ENCODE results near the gene WDR33. TPM values are rescaled to one million over a fixed set of nuclear protein-coding genes. Genes with fewer than 3 reads are reported as not detected.
A peak's percentile ranks its signal among the peaks of the same experiment; 100 is the strongest.
"Not testable (repeated sequence)": the region's sequence is repeated elsewhere in the genome, so short reads cannot be mapped to it uniquely, and the experiment has no call there.

The WDR33 gene
- total RNA-seq, 2 donors from 2014 or later, result 69.2 to 71.7 TPM

DNA sequence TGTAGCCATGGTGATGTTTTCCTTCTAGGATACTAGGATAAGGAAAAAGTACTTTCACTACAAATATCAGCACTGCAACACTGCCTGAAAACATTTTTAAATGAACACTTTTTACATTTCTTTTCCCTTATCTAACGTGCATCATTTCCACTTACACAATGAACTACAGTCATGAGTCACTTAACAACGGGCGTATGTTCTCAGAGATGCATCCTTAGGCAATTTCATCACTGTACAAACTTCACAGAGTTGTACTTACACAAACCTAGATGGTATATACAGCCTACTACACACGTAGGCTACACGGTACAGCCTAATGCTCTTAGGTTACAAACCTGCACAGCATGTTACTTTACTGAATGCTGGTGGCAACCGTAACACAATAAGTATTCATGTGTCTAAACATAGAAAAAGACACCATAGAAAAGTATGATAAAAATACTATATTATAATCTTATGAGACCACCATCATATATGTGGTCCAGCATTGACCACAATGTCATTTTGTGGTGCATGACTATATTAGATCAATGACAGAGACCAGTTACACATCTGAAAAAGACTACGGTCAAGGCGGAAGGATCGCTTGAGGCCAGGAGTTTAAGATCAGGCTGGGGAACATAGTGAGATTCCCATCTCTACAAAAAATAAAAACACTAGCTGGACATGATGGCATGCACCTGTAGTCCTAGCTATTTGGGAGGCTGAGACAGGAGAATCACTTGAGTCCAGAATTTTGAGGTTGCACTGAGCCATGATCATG is 39.8 kb downstream of the WDR33 start:
- H3K4me1 Mint-ChIP-seq (ENCODE audit: low read depth), result peaks cover 12% of the 10 kb centered on the region
- H3K36me3 Mint-ChIP-seq (ENCODE audit: insufficient read depth in 2 of 2), result peaks cover 0 to 12% of the 10 kb centered on the region in 2 donors
- no peak for DNase-seq
- H3K27me3 Mint-ChIP-seq (ENCODE audit: low read depth), result no peaks in the 10 kb centered on the region
- no peaks in the 10 kb centered on the region for H3K9me3 Mint-ChIP-seq
- no peak overlapping the region for H3K27ac Mint-ChIP-seq
- no peak overlapping the region for H3K4me3 Mint-ChIP-seq
- ATAC-seq (replicated peaks in 1 of 2), result peak; percentile 49 to 64

- not testable (repeated sequence) for H3K27me3 Mint-ChIP-seq (ENCODE audit: low read depth); H3K4me3 Mint-ChIP-seq; H3K27ac Mint-ChIP-seq; H3K4me1 Mint-ChIP-seq (ENCODE audit: low read depth); H3K9me3 Mint-ChIP-seq; ATAC-seq (replicated peaks in 1 of 2); DNase-seq
- H3K36me3 Mint-ChIP-seq (ENCODE audit: insufficient read depth in 2 of 2), result peaks cover 0 to 12% of the 10 kb centered on the region in 2 donors
Measured at GRCh38 chr2:127770534-127770933, 40.4 kb downstream of the WDR33 start.

DNA sequence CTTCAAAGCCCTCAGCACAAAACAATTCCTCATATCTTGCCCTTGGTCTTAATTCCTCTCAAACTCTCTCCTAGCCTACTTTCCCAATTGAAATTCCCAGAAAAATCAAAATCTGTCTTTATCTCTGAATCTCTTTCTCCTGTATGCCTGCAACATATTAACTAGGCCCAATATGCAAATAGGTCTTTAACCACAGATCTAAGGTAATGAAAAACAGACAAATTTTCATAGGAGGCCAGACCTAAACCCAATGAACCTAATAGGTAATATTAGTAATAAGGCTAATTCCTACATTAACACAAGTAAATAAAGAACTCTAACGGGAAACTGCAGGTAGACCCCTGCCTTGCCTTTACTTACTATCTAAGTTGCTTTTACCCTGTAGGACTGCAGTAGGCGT is 41.4 kb downstream of the WDR33 start:
- no peak overlapping the region for H3K27ac Mint-ChIP-seq

DNA sequence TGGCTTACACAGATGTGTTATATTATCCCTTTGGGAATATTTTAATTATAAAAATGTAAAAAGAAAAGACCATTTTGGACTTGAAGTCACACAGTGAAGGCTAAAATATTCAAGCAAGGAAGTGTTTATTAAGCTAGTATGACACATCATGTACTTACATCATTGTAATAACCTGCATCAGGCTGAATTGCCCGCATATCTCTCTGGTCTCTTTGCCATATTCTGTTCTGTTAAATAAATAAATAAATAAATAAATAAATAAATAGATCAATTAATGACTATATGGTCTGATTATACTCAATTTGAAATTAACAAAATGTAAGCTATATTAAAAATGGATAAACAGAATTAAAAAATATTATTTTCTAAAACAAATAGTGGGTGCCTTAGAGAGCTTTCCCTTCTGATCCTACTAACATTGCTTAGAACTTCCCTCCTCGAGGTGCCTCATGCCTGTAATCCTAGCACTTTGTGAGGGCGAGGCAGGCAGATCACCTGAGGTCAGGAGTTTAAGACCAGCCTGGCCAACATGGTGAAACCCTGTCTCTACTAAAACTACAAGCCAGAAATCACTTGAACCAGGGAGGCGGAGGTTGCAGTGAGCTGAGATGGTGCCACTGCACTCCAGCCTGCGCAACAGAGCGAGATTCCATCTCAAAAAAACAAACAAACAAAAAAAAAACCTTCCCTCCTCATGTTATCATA is 42.0 kb downstream of the WDR33 start:
- Mint-ChIP-seq H3K36me3 (ENCODE audit: insufficient read depth in 2 of 2) (peaks cover 0 to 17% of the 10 kb centered on the region in 2 donors), H3K27ac (no peak overlapping the region), H3K9me3 (no peaks in the 10 kb centered on the region), H3K4me3 (no peak overlapping the region), H3K27me3 (ENCODE audit: low read depth) (no peaks in the 10 kb centered on the region), H3K4me1 (ENCODE audit: low read depth) (peaks cover 9% of the 10 kb centered on the region)
- ATAC-seq (replicated peaks in 1 of 2) (no peak), DNase-seq (no peak)

More for the DNA sequence above, 41.4 kb downstream of the WDR33 start:
- no peak overlapping the region for H3K4me3 Mint-ChIP-seq
- ATAC-seq (replicated peaks in 1 of 2), result no peak
- H3K4me1 Mint-ChIP-seq (ENCODE audit: low read depth), result peaks cover 4% of the 10 kb centered on the region
- H3K27me3 Mint-ChIP-seq (ENCODE audit: low read depth), result no peaks in the 10 kb centered on the region
- no peak for DNase-seq
- H3K9me3 Mint-ChIP-seq, result no peaks in the 10 kb centered on the region
- peaks cover 0 to 12% of the 10 kb centered on the region in 2 donors for H3K36me3 Mint-ChIP-seq (ENCODE audit: insufficient read depth in 2 of 2)

DNA sequence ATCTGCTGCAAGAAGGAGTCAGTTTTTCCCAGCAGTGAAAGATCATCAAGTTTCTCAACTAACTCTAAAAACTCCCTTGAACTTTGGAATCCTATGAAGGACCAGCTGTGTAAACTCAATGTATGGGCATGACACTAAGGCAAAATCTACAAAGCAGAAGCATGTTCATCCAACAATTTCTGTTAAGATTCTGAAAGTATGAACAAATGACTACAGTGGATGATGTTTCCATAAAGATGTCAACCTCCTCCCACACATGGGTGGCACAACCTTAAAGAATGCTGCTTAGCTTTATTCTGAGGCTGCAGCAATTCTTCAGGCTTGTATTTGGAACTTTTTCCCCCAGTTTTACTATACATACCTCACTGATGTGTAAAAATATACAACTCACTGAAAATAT is 47.2 kb downstream of the WDR33 start:
- Mint-ChIP-seq H3K27me3 (ENCODE audit: low read depth) (no peaks in the 10 kb centered on the region), H3K4me3 (no peak overlapping the region), H3K9me3 (no peaks in the 10 kb centered on the region), H3K27ac (peak overlapping the region; percentile 31), H3K4me1 (ENCODE audit: low read depth) (peaks cover 12% of the 10 kb centered on the region), H3K36me3 (ENCODE audit: insufficient read depth in 2 of 2) (peaks cover 5 to 29% of the 10 kb centered on the region in 2 donors)
- ATAC-seq (replicated peaks in 1 of 2), result no peak
- DNase-seq, result no peak

DNA sequence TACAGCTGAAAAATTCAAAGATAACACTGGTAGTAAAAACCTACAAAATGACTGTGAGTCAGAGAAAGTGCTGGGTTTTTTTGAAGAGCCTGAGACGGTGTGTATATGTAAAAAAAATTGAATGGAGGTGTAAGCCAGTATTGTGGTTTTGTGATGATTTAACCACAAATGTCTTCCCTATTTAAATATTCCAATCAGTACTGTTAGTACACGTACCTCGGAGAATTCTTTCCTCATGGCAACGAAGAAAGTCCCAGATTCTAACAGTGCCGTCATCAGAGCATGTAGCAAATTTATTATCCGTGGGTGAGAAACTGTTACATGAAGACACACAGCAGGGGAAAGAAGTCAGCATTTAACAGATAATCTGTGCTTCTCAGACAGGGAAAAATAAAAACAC is 48.1 kb downstream of the WDR33 start:
- Mint-ChIP-seq H3K36me3 (ENCODE audit: insufficient read depth in 2 of 2) (peaks cover 5 to 28% of the 10 kb centered on the region in 2 donors), H3K27me3 (ENCODE audit: low read depth) (no peaks in the 10 kb centered on the region), H3K4me1 (ENCODE audit: low read depth) (peaks cover 12% of the 10 kb centered on the region), H3K9me3 (no peaks in the 10 kb centered on the region), H3K27ac (peak overlapping the region; percentile 36), H3K4me3 (no peak overlapping the region)
- DNase-seq (no peak), ATAC-seq (replicated peaks in 1 of 2) (no peak)

DNA sequence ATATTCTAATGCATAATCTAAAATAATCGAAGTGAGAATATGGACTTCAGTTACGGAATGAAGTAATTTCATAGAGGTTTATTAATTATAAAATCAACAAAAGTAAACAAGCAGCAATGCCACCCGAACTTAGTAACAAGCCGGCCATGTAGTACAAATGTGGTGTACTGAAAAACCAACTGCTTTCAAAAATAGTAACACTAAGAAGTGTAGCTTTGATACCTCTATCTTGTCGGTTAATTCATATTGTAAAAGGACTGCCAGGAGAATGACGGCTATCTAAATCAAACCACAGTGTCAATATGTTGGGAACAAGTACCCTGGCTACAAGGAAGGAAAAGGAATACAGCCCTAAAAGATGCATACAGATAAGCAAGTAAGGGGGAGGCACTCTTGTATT is 48.5 kb downstream of the WDR33 start:
- Mint-ChIP-seq H3K9me3 (no peaks in the 10 kb centered on the region), H3K27ac (peak overlapping the region; percentile 36), H3K36me3 (ENCODE audit: insufficient read depth in 2 of 2) (peaks cover 5 to 26% of the 10 kb centered on the region in 2 donors), H3K4me3 (no peak overlapping the region), H3K4me1 (ENCODE audit: low read depth) (peaks cover 12% of the 10 kb centered on the region), H3K27me3 (ENCODE audit: low read depth) (no peaks in the 10 kb centered on the region)
- no peak for ATAC-seq (replicated peaks in 1 of 2)
- no peak for DNase-seq

GRCh38 chr2:127759931-127760330 is 51.0 kb downstream of the WDR33 start:
- H3K27ac Mint-ChIP-seq, result no peak overlapping the region
- H3K4me3 Mint-ChIP-seq, result no peak overlapping the region
- H3K9me3 Mint-ChIP-seq, result no peaks in the 10 kb centered on the region
- no peaks in the 10 kb centered on the region for H3K27me3 Mint-ChIP-seq (ENCODE audit: low read depth)
- H3K4me1 Mint-ChIP-seq (ENCODE audit: low read depth), result peaks cover 13% of the 10 kb centered on the region
- ATAC-seq (replicated peaks in 1 of 2) (no peak), DNase-seq (no peak)
- H3K36me3 Mint-ChIP-seq (ENCODE audit: insufficient read depth in 2 of 2), result peaks cover 5 to 22% of the 10 kb centered on the region in 2 donors

DNA sequence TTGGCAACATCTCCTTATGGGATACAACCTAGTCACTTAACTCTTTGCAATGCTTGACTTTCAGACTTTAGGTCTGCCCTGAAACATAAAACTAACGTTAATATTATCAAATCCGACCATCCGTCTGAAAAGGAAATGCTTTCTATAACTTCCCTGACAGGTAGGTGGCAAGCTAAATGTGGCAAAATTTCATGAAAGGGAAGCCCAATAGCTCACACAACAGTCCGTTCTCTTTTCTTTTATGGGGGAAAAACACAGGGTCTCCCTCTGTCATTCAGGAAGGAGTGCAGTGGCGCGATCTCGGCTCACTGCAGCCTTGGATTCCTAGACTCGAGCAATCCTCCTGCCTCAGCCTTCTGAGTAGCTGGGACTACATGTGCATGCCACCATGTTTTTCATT is 56.8 kb downstream of the WDR33 start:
- Mint-ChIP-seq H3K4me1 (ENCODE audit: low read depth) (peaks cover 27% of the 10 kb centered on the region), H3K36me3 (ENCODE audit: insufficient read depth in 2 of 2) (peaks cover 0 to 7% of the 10 kb centered on the region in 2 donors), H3K27ac (peak overlapping the region; percentile 69), H3K27me3 (ENCODE audit: low read depth) (no peaks in the 10 kb centered on the region), H3K4me3 (no peak overlapping the region), H3K9me3 (no peaks in the 10 kb centered on the region)
- DNase-seq (no peak), ATAC-seq (replicated peaks in 1 of 2) (no peak)

DNA sequence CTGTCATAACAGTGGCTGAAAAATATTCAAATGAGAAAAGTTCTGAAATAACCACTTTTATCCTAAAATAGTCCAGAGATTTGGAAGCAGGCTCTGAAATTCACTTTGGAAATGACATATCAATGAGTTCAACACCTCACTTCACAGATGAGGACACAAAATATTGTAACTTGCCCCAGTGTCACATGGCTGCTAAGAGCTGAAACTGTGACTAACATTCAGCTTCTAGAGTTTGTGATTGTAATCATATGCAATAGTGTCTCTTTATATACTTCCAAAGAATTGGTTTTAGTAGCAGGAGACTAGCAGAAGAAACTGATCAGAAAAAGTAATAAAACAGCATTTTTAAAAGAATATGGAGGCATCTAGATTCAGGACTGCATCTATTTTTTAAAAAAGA is 57.6 kb downstream of the WDR33 start:
- peak overlapping the region in 1 of 2 donors; percentile 68 for H3K4me3 Mint-ChIP-seq
- DNase-seq (no peak), ATAC-seq (replicated peaks in 1 of 2) (peak; percentile 56 to 64)
- H3K36me3 Mint-ChIP-seq (ENCODE audit: insufficient read depth in 2 of 2), result peaks cover 0 to 5% of the 10 kb centered on the region in 2 donors
- no peaks in the 10 kb centered on the region for H3K9me3 Mint-ChIP-seq
- H3K27ac Mint-ChIP-seq, result peak overlapping the region; percentile 97
- no peaks in the 10 kb centered on the region for H3K27me3 Mint-ChIP-seq (ENCODE audit: low read depth)
- H3K4me1 Mint-ChIP-seq (ENCODE audit: low read depth), result peaks cover 31% of the 10 kb centered on the region

DNA sequence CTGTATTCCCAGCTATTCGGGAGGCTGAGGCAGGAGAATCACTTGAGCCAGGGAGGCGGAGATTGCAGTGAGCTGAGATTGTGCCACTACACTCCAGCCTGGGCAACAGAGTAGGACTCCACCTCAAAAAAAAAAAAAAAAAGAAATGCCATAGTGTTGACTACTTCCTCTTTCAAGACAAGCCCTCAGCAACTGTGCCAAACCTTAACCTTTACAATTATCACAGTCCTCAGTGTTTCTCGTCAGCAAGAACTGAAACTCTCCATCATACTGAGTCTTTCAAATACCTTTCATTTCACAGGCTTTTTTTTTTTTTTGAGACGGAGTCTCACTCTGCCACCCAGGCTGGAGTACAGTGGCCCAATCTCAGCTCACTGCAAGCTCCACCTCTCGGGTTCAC is 61.4 kb downstream of the WDR33 start:
- H3K27me3 Mint-ChIP-seq (ENCODE audit: low read depth); H3K9me3 Mint-ChIP-seq: not testable (repeated sequence)

DNA sequence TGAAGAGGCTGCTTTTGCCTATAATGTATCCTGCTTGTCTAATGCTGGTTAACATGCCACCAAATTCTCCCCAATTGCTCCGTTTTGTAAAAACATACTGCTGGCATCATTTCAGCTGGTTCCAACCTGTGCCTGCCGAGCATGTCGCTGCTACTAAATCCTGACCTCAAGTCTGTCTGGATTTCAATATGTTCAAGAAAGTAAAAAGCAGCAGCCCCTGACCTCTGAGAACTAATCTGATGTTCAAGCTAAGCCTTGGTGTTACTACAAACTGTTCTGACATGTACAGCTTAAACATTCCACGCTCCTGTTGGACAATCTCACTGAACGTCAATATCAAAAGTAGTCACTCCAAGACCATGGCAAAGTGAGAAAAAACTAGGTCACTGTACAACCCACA is 63.4 kb downstream of the WDR33 start:
- Mint-ChIP-seq H3K4me3 (no peak overlapping the region), H3K36me3 (ENCODE audit: insufficient read depth in 2 of 2) (peaks cover 0 to 15% of the 10 kb centered on the region in 2 donors)

More for the DNA sequence above, 61.4 kb downstream of the WDR33 start:
- ATAC-seq (replicated peaks in 1 of 2) (peak; percentile 90 to 94), DNase-seq (peak in 1 of 2 donors; percentile 13)
- H3K36me3 Mint-ChIP-seq (ENCODE audit: insufficient read depth in 2 of 2), result not testable (repeated sequence)
- Mint-ChIP-seq H3K4me3 (peak overlapping the region in 1 of 2 donors; percentile 39), H3K27ac (peak overlapping the region; percentile 72), H3K4me1 (ENCODE audit: low read depth) (peaks cover 32% of the 10 kb centered on the region)

GRCh38 chr2:127743477-127744026 is 67.4 kb downstream of the WDR33 start:
- Mint-ChIP-seq H3K4me1 (ENCODE audit: low read depth) (peaks cover 47% of the 10 kb centered on the region), H3K4me3 (peak overlapping the region in 1 of 2 donors; percentile 31), H3K27me3 (ENCODE audit: low read depth) (no peaks in the 10 kb centered on the region), H3K36me3 (ENCODE audit: insufficient read depth in 2 of 2) (peaks cover 6 to 26% of the 10 kb centered on the region in 2 donors), H3K9me3 (no peaks in the 10 kb centered on the region), H3K27ac (peak overlapping the region; percentile 77)
- DNase-seq (no peak), ATAC-seq (replicated peaks in 1 of 2) (peak; percentile 76 to 80)

More for the DNA sequence above, 63.4 kb downstream of the WDR33 start:
- H3K27me3 Mint-ChIP-seq (ENCODE audit: low read depth), result no peaks in the 10 kb centered on the region
- no peaks in the 10 kb centered on the region for H3K9me3 Mint-ChIP-seq
- no peak overlapping the region for H3K27ac Mint-ChIP-seq
- ATAC-seq (replicated peaks in 1 of 2) (no peak), DNase-seq (no peak)
- peaks cover 33% of the 10 kb centered on the region for H3K4me1 Mint-ChIP-seq (ENCODE audit: low read depth)

Measured in activated T-cell treated with anti-CD3 and anti-CD28 coated beads, Interleukin-2, amount 50 U/mL, for 72 hours (primary cell).